Central memory CD4-positive, alpha-beta T cell (primary cell): Measurements from ENCODE around the gene ADGRB3.
"Not testable (repeated sequence)": the region's sequence is repeated elsewhere in the genome, so short reads cannot be mapped to it uniquely, and the experiment has no call there.

Experiments
- DNase-seq: peaks from one replicate; pipeline ENCODE4 v3.0.0; 2022

ADGRB3 gene

DNA sequence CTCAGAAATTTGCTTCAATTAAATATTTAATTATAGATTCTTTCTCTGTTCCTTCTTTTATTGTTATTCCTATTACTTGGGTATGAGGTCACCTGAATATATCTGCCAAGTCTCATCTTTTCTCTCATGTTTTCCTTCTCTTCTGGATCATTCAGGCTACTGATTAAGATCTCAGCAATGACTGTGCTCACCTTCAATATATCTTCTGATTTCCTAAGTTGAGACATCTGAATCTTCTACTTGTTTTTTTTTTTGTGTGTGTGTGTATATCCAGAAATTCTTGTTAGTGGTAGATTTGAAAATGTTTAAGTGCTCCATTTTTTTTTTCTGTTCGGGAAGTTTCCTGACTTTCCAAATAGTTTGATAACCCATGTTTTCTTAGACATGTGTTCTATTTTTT, 108.0 kb downstream of the ADGRB3 start:
- DNase-seq: no peak

DNA sequence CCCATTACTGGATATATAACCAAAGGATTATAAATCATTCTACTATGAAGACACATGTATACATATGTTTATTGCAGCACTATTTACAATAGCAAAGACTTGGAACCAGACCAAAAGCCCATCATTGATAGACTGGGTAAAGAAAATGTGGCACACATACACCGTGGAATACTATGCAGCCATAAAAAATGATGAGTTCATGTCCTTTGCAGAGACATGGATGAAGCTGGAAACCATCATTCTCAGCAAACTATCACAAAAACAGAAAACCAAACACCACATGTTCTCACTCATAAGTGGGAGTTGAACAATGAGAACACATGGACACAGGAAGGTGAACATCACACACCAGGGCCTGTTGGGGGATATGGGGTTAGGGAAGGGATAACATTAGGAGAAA, 109.3 kb downstream of the ADGRB3 start:
- DNase-seq: not testable (repeated sequence)

DNA sequence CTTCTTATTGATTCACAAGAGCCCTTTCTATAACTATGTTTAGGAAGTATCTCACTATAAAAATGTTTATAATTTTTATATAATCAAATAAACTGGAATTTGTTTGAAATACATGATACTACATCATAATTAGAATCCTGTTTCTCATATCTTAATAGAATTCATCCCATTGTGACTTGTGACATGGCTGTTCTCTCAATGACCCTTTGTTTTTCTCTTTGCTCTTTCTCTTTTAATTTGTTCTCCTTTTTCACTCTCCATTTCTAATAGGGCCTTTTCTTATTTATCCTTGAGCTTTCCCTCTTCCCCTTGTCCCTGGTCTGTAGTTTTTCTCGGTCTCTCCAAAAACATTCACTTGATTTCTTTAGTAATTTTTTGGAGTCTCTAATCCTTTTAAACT, 111.3 kb downstream of the ADGRB3 start:
- no peak for DNase-seq

DNA sequence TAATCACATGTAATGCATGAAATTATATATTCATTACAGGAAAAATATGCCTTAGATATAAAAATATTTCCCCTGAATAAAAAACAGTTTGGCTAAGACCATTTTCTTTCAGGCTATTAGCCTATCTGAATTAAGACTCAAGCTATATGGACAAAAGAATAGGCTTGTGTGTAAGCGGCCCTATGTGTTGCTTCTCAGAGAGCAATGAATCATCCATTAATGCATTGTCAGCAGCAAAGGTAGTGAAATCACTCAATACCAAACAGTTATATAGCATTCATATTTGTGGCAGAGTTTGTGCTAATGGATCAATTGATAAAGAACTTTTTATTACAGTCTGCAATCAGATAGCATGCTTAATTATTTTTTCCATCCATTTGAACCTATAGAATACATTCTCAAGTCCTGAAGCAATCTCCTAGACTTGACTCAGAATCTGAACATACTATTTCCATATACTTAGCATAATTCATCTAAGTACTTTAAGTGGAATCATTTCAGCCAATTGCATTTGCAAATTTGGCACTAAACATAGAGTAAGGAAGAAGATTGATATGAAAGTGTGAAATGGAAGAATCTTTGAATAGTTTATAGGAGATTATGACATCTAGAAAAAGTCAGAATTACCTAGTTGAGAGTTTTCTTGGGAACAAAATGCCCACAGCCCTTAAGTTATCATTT, 112.2 kb downstream of the ADGRB3 start:
- no peak for DNase-seq

DNA sequence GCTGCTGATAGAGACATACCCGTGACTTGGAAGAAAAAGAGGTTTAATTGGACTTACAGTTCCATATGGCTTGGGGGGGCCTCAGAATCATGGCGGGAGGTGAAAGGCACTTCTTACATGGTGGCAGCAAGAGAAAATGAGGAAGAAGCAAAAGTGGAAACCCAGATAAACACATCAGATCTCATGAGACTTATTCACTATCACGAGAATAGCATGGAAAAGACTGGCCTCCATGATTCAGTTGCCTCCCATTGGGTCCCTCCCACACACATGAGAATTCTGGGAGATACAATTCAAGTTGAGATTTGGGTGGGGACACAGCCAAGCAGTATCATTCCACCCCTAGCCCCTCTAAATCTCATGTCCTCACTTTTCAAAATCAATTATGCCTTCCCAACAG, 112.8 kb downstream of the ADGRB3 start:
- not testable (repeated sequence) for DNase-seq

DNA sequence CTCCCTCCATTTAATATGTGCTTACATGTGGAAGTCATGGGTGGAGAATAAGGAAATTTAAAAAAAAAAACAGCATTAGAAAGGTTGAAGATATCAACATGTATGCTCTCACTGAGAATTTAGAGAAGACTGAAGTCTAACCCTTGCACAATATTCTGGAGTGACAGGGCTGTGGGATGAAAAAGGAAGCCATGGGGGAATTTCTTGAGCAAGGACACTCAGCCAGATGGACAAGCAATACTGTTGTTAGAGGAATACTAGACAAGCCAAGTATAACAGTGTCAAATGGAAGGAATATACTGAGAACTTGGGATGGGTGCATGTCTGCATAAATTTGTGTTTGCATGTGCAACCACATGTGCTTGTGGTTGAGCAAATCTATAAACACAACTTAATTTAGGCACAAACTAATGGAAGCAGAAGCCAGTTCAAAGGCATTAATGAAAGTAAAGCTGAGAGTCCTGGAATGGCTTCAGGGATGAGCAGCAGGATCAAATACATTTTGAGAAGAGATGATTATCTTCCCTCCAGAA, 119.7 kb downstream of the ADGRB3 start:
- DNase-seq: no peak

DNA sequence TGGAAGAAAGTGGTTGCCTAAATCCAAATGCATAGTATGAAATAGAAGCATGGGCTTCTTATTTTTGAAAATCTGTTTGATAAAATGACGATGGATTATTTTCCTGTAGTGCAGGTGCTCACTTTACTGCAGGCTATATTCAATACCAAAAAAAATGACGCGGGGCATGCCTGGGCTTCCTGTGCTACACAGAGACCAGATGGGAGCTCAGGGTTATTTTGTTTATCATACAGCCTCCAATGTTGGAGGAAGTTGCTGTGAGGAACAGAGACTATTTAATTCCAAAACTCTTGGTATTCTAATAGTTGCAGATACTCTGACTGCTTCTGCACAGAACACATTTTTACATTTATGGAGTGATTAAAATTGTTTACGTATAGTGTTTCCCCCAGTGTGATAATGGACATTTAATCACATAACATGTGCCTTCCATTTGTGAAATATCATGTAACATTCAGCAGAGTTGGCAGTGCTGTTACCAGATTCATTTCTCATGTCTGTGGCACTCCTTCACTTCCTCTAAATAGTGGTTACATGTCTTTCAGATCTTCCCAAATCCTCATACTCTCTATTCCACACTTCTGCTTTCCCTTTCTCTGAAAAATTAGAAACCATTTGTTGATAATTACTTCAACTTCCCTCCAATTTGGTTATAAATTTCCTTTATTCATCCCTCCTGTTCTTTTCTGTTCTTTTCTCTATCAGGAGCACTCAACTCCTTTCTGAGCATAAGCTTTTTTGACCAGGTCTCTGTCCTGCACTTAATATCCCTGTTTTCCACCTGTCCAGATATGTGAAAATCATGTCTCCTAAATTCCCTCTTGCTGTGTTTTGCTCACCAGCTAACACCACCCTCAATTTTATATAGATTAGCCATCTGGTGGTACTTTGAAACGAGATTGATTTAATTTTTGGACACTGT, 121.6 kb downstream of the ADGRB3 start:
- no peak for DNase-seq

DNA sequence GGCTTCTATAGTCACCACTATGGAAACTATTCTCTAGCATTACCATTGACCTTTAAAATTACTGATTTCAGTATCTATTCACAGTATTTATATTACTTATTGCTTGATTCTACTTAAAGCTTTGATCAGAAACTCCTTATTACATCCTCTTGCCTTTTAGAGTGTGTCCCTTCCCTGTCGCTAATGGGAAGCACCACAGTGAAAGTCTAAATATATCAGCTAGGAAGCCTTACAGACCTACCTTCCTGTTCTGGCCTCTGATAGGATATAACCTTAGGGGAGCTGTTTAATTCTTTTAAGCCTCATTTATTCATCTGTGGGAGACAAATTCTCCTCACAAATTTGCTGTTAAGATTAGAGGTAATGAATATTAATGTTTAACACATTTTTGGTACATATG, 122.7 kb downstream of the ADGRB3 start:
- DNase-seq: no peak

DNA sequence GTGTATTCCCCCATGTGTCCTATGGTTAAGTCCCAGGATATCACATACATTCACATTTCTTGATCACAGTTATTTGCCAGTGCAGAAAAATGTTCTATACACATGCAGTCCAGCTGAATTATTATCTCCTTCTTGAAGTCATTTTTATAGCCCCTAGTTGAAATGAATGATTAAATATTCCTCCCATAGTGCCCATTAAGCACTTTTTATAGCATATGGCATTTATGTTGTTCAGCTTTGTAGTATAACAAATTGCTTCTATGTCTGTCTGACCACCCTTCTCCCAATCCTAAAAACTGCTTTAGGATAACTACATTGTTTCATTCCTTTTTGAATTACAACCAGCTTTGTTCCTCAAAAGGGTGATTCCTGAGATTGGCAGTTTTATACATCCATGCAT, 123.5 kb downstream of the ADGRB3 start:
- DNase-seq: no peak

DNA sequence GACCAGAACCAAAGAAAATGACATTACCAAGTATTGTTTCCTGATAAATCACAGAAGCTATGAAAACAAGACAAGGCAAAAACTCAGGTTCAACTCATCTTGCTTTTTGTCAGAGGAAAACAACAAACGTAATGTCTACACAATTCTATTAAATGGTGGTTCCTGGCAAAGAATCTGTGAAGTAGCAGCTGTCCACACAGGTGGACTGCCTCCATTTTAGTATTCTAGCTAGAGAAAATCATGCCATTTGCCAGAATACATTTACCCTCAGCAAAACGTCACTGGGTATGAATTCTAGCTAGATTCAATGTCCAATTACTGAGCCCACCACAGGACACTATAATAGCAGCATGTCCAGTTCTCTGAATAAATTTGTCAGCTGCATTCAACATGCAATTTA, 125.4 kb downstream of the ADGRB3 start:
- no peak for DNase-seq

DNA sequence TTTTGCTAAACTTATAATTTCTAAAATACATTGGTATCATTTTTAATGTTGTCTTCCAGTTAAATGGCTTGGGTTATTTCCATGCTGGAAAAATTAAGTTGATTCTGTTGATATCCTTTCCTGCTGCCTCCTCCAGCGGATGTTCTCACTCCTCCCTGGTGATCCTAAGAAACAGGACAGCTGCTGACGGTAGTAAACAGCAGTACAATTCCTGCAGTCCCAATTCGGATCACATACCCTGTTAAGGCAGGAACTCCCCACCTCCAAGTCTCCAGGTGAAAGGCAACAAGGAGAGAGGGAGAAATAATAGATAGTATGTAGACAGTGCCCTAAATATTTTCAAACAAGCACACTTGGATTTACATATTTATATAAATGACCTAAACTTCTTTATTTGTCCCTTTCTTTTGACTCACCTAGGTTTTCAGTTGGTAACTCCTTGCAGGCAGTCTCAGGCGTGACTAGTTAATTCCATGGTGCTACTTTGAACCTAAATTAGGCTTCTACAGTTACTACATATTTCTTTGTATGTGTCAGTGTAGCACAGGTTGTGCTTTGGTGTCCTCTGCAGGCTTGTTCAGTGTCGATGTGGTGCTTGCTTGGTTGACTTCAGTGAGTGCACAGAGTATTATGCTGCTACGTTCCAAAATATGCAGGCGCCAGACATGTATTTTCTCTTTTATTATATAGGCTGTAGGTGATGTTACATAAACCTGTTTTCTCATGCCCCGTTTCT, 126.0 kb downstream of the ADGRB3 start:
- no peak for DNase-seq

DNA sequence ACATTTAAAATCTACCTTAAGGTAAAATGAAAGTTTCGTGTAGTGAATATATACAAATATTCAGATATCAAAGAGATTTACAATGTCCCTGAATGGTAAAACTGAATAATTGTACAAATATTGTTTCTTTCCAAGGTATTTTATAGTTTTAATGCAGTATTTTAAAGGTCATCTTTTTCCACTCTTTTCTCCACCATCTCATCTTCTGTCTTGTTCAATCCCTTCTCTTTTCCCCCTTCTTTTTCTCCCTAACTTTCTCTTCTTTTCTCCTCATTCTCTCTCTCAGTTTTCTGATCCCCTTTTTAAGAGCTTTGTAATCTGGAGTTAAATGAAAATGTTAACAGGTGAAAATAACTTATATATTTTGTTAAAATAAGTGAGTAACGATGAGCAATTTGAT, 126.9 kb downstream of the ADGRB3 start:
- DNase-seq: no peak

DNA sequence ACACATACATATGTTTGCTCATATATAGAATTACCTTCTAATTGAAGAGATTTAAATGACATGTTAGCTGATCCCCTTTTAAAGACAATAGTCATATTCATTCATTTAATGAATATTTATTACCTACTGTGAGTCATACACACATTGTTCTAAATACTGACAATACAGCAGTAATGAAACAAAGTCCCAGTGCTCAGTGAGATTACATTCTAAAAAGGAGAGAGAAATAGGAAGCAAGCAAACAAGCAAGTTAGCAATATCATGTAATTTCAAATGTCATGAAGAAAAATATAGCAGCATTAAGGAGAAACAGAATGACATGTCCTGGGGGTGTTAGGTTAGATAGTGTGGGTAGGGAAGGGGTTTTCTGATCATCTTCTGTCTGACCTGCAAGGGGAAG, 136.3 kb downstream of the ADGRB3 start:
- no peak for DNase-seq

DNA sequence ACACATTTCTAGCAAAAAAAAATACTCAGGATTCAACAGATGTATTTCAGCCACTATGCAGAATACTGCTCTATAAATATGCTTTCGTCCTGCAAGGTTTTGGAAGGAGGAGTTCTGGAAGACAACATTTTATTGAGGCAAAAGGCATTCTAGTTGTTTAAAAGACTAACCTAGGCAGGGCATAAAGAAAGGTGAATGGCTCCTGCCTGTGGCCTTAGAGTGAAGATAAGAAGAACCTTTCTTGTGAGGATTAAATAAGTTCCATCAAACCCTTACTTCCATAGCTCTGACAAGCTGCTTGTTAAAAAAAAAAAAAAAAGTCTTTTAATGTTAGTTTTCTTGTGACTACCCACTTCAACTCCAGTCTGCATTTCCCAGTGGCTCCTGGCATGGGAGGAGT, 139.8 kb downstream of the ADGRB3 start:
- DNase-seq: no peak

DNA sequence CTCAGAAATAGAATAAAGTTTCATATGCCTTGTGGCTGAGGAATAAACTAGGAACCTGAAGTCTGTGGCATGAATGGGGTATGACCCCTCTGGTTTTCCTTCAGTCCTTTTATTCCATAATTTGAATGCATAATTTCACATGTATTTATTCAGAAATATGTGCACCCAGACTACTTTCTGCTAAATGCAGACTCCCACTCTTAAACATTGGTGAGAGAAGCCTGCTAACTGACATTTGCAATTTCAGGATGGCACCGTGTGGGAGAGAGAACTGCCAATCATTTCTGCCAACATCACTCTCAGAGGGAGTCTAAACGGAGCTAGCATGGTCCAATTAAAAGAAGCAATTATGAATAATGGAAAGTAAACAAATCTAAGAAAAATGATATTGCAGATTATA, 141.3 kb downstream of the ADGRB3 start:
- DNase-seq: no peak

DNA sequence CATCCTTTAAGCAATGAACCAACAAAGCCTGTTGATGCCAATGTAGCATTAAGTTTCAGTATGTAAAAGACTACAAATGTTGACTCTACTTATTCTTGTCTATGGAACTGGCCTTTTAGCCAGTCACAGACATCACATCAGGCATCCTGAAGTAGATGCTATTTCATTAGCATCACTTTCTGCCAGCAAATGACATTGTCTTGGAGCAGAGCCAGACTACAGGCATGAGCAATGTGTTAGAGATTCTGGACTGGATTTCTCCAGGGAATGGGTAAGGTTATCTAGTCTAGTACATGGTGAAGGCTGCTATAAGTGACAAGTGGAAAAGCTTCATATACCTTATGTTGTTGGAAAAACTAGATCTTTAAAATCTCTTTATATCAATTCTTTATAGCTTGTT, 142.9 kb downstream of the ADGRB3 start:
- DNase-seq: no peak

DNA sequence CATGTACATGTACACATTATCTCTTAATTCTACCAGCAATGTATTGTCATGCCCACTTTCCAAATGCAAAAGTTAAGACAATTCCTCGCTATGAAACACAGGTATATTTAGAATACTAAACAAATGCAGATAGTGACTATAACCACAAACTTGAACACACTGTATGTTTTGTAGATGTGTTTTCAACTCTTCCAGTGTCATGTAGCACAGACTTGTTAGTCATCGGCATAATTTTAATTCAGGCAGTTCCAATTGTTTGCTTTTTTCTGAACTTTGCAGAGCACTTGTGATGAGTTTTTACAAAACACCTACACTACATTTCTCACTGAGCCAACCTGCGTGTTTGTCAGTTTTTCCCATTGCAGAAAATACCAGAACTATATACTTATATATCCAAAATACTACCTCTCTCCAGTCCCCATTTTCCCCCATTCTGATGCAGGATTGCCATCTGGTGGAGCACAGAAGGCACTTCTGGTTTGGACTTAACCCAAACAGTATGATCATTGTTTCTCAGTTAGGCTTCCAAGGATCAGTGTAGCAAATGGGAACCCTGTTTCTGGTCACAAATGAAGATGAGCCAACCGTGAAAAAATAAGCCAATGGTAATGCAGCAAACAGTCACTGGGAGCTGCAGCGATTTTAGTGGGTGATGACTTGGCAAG, 143.4 kb downstream of the ADGRB3 start:
- no peak for DNase-seq

DNA sequence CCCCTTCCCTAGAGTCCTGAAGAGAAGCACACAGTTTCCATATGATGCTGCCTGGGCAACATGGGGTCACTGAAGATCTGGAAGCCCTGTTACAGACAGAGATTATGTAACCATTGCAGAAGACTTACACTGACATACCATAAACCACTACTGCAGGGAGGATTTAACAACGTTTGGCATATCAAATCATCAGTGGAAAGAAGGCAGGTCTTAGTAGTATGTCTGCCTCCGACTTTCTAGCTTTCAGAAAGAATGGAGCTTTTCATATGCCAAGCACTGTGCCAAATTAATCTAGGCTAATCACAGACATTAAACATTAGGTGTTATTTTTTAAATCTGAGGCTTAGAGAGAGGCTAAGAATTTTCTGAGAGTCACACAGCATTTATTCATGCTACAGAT, 144.3 kb downstream of the ADGRB3 start:
- no peak for DNase-seq

DNA sequence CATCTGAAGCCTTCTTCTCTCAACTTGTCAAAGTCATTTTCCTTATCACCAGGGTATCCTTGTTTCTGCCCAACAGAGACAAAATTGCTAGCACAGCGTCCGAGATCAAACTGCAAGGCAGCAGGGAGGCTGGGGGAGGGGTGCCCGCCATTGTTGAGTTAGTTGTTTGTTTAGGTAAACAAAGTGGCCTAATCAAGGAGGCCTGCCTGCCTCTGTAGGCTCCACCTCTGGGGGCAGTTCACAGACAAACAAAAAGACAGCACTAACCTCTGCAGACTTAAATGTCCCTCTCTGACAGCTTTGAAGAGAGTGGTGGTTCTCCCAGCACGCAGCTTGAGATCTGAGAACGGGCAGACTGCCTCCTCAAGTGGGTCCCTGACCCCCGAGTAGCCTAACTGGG, 155.0 kb downstream of the ADGRB3 start:
- not testable (repeated sequence) for DNase-seq

DNA sequence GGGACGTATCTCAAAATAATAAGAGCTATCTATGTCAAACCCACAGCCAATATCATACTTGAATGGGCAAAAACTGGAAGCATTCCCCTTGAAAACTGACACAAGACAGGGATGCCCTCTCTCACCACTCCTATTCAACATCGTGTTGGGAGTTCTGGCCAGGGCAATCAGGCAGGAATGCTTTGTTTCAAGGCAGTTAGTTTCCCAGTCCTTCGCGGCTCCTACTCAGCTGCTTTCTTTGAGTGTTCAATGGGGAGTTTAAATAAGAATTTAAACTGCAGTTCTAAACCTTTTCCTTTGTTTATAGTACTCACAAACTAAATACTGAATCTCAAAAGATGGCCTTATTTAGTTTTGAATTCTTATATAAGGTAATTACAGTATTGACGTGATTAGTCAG, 179.9 kb downstream of the ADGRB3 start:
- DNase-seq: not testable (repeated sequence)

DNA sequence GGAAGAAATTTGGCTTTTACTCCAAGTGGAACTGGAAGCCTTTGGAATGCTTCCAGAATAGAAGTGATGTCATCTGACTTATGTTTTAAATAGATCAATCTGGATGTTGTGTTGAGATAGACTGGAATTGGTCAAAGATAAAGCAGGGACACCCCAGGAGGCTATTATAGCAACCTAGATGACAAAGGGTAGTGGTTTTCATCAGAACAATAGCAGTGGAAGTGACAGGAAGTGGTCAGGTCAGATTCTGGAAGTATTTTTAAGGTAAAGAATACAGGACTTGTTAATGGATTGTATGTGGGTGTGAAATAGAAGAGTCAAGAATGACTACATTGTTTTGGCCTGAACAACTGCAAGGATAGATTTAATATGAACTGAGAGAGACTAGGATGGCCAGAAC, 191.4 kb downstream of the ADGRB3 start:
- DNase-seq: no peak

DNA sequence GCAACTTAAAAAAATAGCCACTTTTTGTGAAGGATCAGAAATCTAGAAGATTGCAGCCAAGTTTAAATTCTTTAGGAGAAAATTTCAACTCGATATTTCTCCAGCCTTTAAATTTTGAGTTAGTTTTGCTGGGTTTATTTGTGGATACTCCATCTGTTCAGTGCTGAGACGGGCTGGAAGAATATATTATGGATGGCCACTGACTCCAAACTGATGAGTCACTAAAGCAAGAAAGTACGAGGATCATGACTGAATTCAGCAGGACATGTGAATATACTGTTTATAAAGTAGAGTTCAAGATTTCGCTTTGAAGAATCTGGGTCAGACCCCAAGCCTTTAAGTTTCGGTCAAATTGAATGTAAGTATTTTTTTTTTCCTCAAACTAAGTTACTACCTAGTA, 199.5 kb downstream of the ADGRB3 start:
- DNase-seq: no peak

DNA sequence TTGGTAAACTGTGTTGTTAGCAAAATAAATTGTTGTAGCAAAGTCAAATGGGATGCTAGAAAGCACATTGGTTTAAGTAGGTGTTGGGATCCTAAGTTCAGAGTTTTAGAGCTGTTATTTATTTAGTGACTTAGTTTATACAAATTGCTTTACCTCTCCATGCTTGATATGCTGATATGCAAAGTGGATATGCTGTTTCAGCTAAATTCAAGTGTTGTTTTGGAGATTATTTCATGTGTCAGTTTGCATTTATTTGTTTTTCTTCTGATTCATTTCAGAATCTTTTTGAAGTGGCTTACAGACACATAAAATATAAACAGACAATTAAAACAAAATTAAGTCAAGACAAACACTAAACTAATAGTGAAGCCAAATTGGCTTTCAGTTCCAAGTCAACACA, 203.5 kb downstream of the ADGRB3 start:
- DNase-seq: no peak
